HEK293 (cell line): ENCODE measurements around the gene C17orf67.

Source experiments
- CTCF ChIA-PET: fragments of 350-600 bp; formaldehyde crosslinking; extraction: SDS; loops from one replicate; lab custom pipeline; 2021; ENCODE audit warnings: antibody characterized with exemption; lab: Yijun Ruan, JAX
- POLR2A ChIA-PET: fragments of 300-600 bp; formaldehyde crosslinking; extraction: SDS; loops from one replicate; lab custom pipeline; 2020; ENCODE audit warnings: antibody characterized with exemption, inconsistent platforms; lab: Yijun Ruan, JAX
- H3K27ac ChIP-seq: fragments of 200-500 bp; sonication (Bioruptor generic); 2 replicates; pipeline ENCODE4 v1.5.1; 2014; ENCODE audit warnings: low read depth, low read length, control low read depth, inconsistent platforms; ENCODE audit errors: extremely low read depth
- H3K36me3 ChIP-seq, 2 experiments: fragments of 200-500 bp in 1 of 2; sonication (Bioruptor generic) in 1 of 2; 1 replicate in 1 of 2; 2 replicates in 1 of 2; pipeline ENCODE4 v1.5.1; 2014 to 2017; ENCODE audit warnings: inconsistent platforms in 2 of 2, low read length in 2 of 2; ENCODE audit not compliant: control insufficient read depth in 2 of 2, insufficient read depth in 1 of 2
- H3K4me1 ChIP-seq: fragments of 200-500 bp; sonication (Bioruptor generic); 2 replicates; pipeline ENCODE4 v1.5.1; 2014; ENCODE audit warnings: mild to moderate bottlenecking, low read length, inconsistent platforms; ENCODE audit not compliant: control insufficient read depth, insufficient read depth
- H3K4me3 ChIP-seq: 2 replicates; pipeline ENCODE4 v1.5.1; 2011; ENCODE audit warnings: low read depth, mild to moderate bottlenecking, control low read depth, low read length, moderate library complexity
- H3K9me3 ChIP-seq: fragments of 200-500 bp; sonication (Bioruptor generic); 2 replicates; pipeline ENCODE4 v1.5.1; 2014; ENCODE audit warnings: low read depth, low read length, inconsistent platforms; ENCODE audit not compliant: control insufficient read depth, insufficient read depth
- BCL11B ChIP-seq: fragments of 450-650 bp; formaldehyde crosslinking; IDR thresholded peaks from 2 replicates; pipeline ENCODE4 v1.5.1; 2016; ENCODE audit warnings: low read depth, missing biosample characterization, missing genetic modification characterization
- HOXA7 ChIP-seq: sonication (generic); formaldehyde crosslinking; IDR thresholded peaks from 2 replicates; pipeline ENCODE4 v1.8.1; 2022; ENCODE audit warnings: missing genetic modification reagents, borderline replicate concordance
- IKZF3 ChIP-seq: fragments of 450-650 bp; IDR thresholded peaks from 2 replicates; pipeline ENCODE4 v1.5.0; 2018; ENCODE audit warnings: missing biosample characterization, mild to moderate bottlenecking, missing genetic modification characterization, moderate library complexity
- KLF17 ChIP-seq: fragments of 450-650 bp; formaldehyde crosslinking; IDR thresholded peaks from 2 replicates; pipeline ENCODE4 v1.5.1; 2016; ENCODE audit warnings: missing biosample characterization, missing genetic modification characterization
- PRDM1 ChIP-seq: fragments of 450-650 bp; formaldehyde crosslinking; IDR thresholded peaks from 2 replicates; pipeline ENCODE4; 2016; ENCODE audit warnings: missing biosample characterization, missing genetic modification characterization
- PRDM6 ChIP-seq: fragments of 450-650 bp; formaldehyde crosslinking; IDR thresholded peaks from 2 replicates; pipeline ENCODE4 v1.5.1; 2017; ENCODE audit warnings: missing biosample characterization, missing genetic modification characterization
- ZBTB21 ChIP-seq: fragments of 450-650 bp; formaldehyde crosslinking; IDR thresholded peaks from 2 replicates; pipeline ENCODE4 v1.5.1; 2017; ENCODE audit warnings: missing biosample characterization, missing genetic modification characterization
- ZBTB7A ChIP-seq: fragments of 450-650 bp; formaldehyde crosslinking; IDR thresholded peaks from 2 replicates; pipeline ENCODE4 v1.5.1; 2016; ENCODE audit warnings: low read depth, missing biosample characterization, missing genetic modification characterization
- ZFP69B ChIP-seq: fragments of 450-650 bp; formaldehyde crosslinking; IDR thresholded peaks from 2 replicates; pipeline ENCODE4 v1.5.1; 2016; ENCODE audit warnings: missing biosample characterization, missing genetic modification characterization
- ZNF140 ChIP-seq: fragments of 450-650 bp; formaldehyde crosslinking; IDR thresholded peaks from 2 replicates; pipeline ENCODE4 v1.5.1; 2016; ENCODE audit warnings: missing biosample characterization, missing genetic modification characterization
- ZNF148 ChIP-seq: fragments of 450-650 bp; formaldehyde crosslinking; IDR thresholded peaks from 2 replicates; pipeline ENCODE4 v1.5.0; 2017; ENCODE audit warnings: missing biosample characterization, missing genetic modification characterization, borderline replicate concordance
- ZNF274 ChIP-seq, 2 experiments: fragments of 200-500 bp in 1 of 2; fragments of 450-650 bp in 1 of 2; sonication (Bioruptor generic) in 1 of 2; formaldehyde crosslinking in 1 of 2; IDR thresholded peaks; 2 replicates each; pipeline versions ENCODE4 v1.5.1 to v1.6.1; 2014 to 2016; ENCODE audit warnings: borderline replicate concordance in 1 of 2, inconsistent platforms in 1 of 2, low read length in 1 of 2, missing biosample characterization in 1 of 2, missing genetic modification characterization in 1 of 2
- ZNF404 ChIP-seq: fragments of 450-650 bp; formaldehyde crosslinking; IDR thresholded peaks from 2 replicates; pipeline ENCODE4 v1.5.1; 2017; ENCODE audit warnings: missing biosample characterization, missing genetic modification characterization
- ZNF423 ChIP-seq: fragments of 450-650 bp; formaldehyde crosslinking; IDR thresholded peaks from 2 replicates; pipeline ENCODE4 v1.5.1; 2016; ENCODE audit warnings: missing biosample characterization, missing genetic modification characterization
- ZNF426 ChIP-seq: fragments of 450-650 bp; formaldehyde crosslinking; IDR thresholded peaks from 2 replicates; pipeline ENCODE4 v1.5.1; 2017; ENCODE audit warnings: missing biosample characterization, missing genetic modification characterization, mild to moderate bottlenecking, inconsistent platforms, moderate library complexity
- ZNF610 ChIP-seq: fragments of 450-650 bp; formaldehyde crosslinking; IDR thresholded peaks from 2 replicates; pipeline ENCODE4 v1.5.1; 2016; ENCODE audit warnings: missing biosample characterization, missing genetic modification characterization, borderline replicate concordance
- ZNF639 ChIP-seq: fragments of 450-650 bp; formaldehyde crosslinking; IDR thresholded peaks from 2 replicates; pipeline ENCODE4 v1.5.1; 2016; ENCODE audit warnings: missing biosample characterization, missing genetic modification characterization
- ZNF664 ChIP-seq: fragments of 450-650 bp; formaldehyde crosslinking; IDR thresholded peaks from 2 replicates; pipeline ENCODE4 v1.5.1; 2016; ENCODE audit warnings: missing biosample characterization, missing genetic modification characterization
- ZNF76 ChIP-seq: fragments of 450-650 bp; formaldehyde crosslinking; IDR thresholded peaks from 2 replicates; pipeline ENCODE4; 2016; ENCODE audit warnings: low read depth, missing biosample characterization, missing genetic modification characterization, borderline replicate concordance
- ZNF768 ChIP-seq: fragments of 450-650 bp; formaldehyde crosslinking; IDR thresholded peaks from 2 replicates; pipeline ENCODE4 v1.5.1; 2018; ENCODE audit warnings: missing biosample characterization, mild to moderate bottlenecking, missing genetic modification characterization
- ZNF776 ChIP-seq: fragments of 450-650 bp; formaldehyde crosslinking; IDR thresholded peaks from 2 replicates; pipeline ENCODE4 v1.5.0; 2017; ENCODE audit warnings: missing biosample characterization, missing genetic modification characterization, borderline replicate concordance
- ZNF837 ChIP-seq: fragments of 450-650 bp; formaldehyde crosslinking; IDR thresholded peaks from 2 replicates; pipeline ENCODE4 v1.5.1; 2016; ENCODE audit warnings: missing biosample characterization, missing genetic modification characterization
- ZNF843 ChIP-seq: fragments of 450-650 bp; formaldehyde crosslinking; IDR thresholded peaks from 2 replicates; pipeline ENCODE4 v1.5.1; 2016; ENCODE audit warnings: missing biosample characterization, missing genetic modification characterization
- ZSCAN23 ChIP-seq: fragments of 450-650 bp; formaldehyde crosslinking; IDR thresholded peaks from 2 replicates; pipeline ENCODE4 v1.5.1; 2016; ENCODE audit warnings: missing biosample characterization, missing genetic modification characterization

The C17orf67 gene

GRCh38 chr17:56847106-56847505 is 13.4 kb upstream of the C17orf67 start:
- ChIA-PET CTCF (no interaction called here), POLR2A (no interaction called here)
- no peaks in the 10 kb centered on the region for H3K9me3 ChIP-seq
- no peak overlapping the region for H3K27ac ChIP-seq
- H3K4me1 ChIP-seq, result no peaks in the 10 kb centered on the region
- H3K4me3 ChIP-seq, result no peak overlapping the region
- TF ChIP-seq ZNF76 (tag by site-specific recombination) (no peak), ZBTB21 (tag by site-specific recombination) (no peak), ZNF843 (tag by site-specific recombination) (no peak), ZNF768 (tag by site-specific recombination) (no peak), IKZF3 (tag by site-specific recombination) (no peak), ZFP69B (tag by site-specific recombination) (no peak), PRDM6 (tag by site-specific recombination) (no peak), ZNF148 (tag by site-specific recombination) (no peak), ZNF776 (no peak), ZNF639 (tag by site-specific recombination) (no peak)
- H3K36me3 ChIP-seq, result peaks cover 55 to 59% of the 10 kb centered on the region in 2 experiments

GRCh38 chr17:56845934-56846333 is 12.2 kb upstream of the C17orf67 start:
- CTCF ChIA-PET, result interaction anchor here (1.0 kb wide), 2 partner anchors 42 to 65 kb away, joined by 3 read pairs; no protein-coding TSS in a partner anchor
- H3K4me3 ChIP-seq, result no peak overlapping the region

More at GRCh38 chr17:56845934-56846333, 12.2 kb upstream of the C17orf67 start:
- Histone ChIP-seq H3K4me1 (no peaks in the 10 kb centered on the region), H3K27ac (no peak overlapping the region), H3K36me3 (peaks cover 49 to 62% of the 10 kb centered on the region in 2 experiments), H3K9me3 (no peaks in the 10 kb centered on the region)
- POLR2A ChIA-PET, result no interaction called here
- TF ChIP-seq ZNF776 (no peak), ZNF610 (tag by site-specific recombination) (no peak), PRDM1 (tag by site-specific recombination) (no peak), BCL11B (tag by site-specific recombination) (no peak), ZBTB7A (tag by site-specific recombination) (no peak), ZNF404 (tag by site-specific recombination) (no peak), ZNF664 (tag by site-specific recombination) (no peak), ZSCAN23 (tag by site-specific recombination) (no peak), KLF17 (tag by site-specific recombination) (no peak), ZNF426 (tag by site-specific recombination) (no peak), ZNF423 (tag by site-specific recombination) (no peak), ZNF274 (IDR thresholded peaks at IDR 0.05; ENCODE audit: low read length) (no peak), ZNF274 (tag by site-specific recombination; IDR thresholded peaks at IDR 0.05; ENCODE audit: borderline replicate concordance) (no peak), ZNF140 (no peak), ZNF148 (tag by site-specific recombination) (no peak), HOXA7 (CRISPR knock-in tag) (no peak), ZNF837 (no peak)
- TF ChIP-seq, all 188 proteins: peak for 0
